ENCODE data around the gene STRN4. TPM values are rescaled to one million over a fixed set of nuclear protein-coding genes. Genes with fewer than 3 reads are reported as not detected.

Gene STRN4
- total RNA-seq, 1 donor from 2014 or later = 69.8 TPM

DNA sequence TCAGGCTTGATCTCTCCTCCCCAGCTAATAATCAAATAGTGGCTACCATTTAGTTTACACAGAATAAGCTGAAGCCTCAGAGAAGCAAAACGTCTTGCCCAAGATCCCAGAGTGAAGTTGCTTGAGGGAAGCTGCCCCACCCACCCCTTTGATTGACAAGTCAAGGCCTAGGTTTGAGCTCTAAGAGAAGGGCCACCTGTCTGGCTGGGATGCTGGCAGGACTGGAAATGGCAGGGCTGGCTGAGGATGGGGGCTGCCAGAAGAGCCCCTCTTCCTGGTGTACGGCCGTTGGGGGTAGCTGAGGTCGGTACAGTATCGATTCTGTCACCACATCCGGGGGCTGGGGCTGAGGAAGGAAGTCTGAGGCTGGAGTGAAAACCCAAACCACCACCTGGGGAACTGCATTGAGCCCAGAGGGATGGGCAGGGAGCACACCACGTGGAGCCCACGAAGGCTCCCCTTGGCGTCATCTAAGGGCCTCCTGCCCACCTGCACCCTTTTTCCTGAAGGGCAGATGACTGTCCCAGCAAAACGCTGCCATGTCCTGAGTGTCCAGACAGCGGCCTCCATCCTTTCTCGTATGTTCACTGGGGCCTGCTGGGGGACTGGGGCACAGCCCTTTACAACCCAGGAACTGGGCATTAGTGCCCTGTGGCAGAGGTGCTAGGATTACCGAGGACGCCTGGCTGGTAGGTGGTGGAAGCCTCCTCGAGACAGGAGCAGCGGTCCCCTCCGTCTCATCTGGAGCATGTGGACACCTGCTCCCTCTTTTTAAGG is 27.9 kb downstream of the STRN4 start:
- Mint-ChIP-seq H3K27me3 (ENCODE audit: low read depth) (no peaks in the 10 kb centered on the region), H3K27ac (ENCODE audit: unreplicated experiment) (peak overlapping the region; percentile 29), H3K4me1 (ENCODE audit: low read depth) (peaks cover 32% of the 10 kb centered on the region), H3K4me3 (ENCODE audit: unreplicated experiment) (no peak overlapping the region), H3K9me3 (ENCODE audit: low read depth) (no peaks in the 10 kb centered on the region), H3K36me3 (ENCODE audit: low read depth) (peaks cover 10% of the 10 kb centered on the region)
- TF ChIP-seq, protein P1, sequence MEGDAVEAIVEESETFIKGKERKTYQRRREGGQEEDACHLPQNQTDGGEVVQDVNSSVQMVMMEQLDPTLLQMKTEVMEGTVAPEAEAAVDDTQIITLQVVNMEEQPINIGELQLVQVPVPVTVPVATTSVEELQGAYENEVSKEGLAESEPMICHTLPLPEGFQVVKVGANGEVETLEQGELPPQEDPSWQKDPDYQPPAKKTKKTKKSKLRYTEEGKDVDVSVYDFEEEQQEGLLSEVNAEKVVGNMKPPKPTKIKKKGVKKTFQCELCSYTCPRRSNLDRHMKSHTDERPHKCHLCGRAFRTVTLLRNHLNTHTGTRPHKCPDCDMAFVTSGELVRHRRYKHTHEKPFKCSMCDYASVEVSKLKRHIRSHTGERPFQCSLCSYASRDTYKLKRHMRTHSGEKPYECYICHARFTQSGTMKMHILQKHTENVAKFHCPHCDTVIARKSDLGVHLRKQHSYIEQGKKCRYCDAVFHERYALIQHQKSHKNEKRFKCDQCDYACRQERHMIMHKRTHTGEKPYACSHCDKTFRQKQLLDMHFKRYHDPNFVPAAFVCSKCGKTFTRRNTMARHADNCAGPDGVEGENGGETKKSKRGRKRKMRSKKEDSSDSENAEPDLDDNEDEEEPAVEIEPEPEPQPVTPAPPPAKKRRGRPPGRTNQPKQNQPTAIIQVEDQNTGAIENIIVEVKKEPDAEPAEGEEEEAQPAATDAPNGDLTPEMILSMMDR (IDR thresholded peaks at IDR 0.05) = no peak
- no peak for DNase-seq (ENCODE audit: low spot score)

DNA sequence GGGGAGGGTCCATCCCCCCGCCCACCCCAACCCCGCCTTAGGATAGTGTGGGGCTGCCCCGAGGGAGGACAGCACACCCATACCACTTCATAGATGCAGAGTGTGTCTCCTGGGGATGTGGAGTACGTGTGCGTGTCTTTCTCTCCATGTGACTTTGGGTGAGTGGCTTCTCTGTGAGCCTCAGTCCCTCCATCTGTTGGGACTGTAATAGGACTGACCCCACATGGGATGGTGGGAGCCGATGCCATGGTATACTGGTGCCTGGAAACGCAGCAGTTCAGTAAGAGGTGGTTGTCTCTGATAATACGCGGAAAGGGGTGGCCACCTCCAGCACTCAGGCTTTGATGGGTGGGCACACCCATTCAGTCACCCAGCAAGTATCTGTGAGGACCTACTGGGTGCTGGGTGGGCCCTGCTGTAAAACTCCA is 28.5 kb downstream of the STRN4 start:
- TF ChIP-seq, protein P1 (IDR thresholded peaks at IDR 0.05) = no peak
- peaks cover 33% of the 10 kb centered on the region for H3K4me1 Mint-ChIP-seq (ENCODE audit: low read depth)
- peaks cover 10% of the 10 kb centered on the region for H3K36me3 Mint-ChIP-seq (ENCODE audit: low read depth)
- no peak for DNase-seq (ENCODE audit: low spot score)
- H3K27me3 Mint-ChIP-seq (ENCODE audit: low read depth) = no peaks in the 10 kb centered on the region
- peak overlapping the region; percentile 94 for H3K4me3 Mint-ChIP-seq (ENCODE audit: unreplicated experiment)
- no peaks in the 10 kb centered on the region for H3K9me3 Mint-ChIP-seq (ENCODE audit: low read depth)
- H3K27ac Mint-ChIP-seq (ENCODE audit: unreplicated experiment) = peak overlapping the region; percentile 87

DNA sequence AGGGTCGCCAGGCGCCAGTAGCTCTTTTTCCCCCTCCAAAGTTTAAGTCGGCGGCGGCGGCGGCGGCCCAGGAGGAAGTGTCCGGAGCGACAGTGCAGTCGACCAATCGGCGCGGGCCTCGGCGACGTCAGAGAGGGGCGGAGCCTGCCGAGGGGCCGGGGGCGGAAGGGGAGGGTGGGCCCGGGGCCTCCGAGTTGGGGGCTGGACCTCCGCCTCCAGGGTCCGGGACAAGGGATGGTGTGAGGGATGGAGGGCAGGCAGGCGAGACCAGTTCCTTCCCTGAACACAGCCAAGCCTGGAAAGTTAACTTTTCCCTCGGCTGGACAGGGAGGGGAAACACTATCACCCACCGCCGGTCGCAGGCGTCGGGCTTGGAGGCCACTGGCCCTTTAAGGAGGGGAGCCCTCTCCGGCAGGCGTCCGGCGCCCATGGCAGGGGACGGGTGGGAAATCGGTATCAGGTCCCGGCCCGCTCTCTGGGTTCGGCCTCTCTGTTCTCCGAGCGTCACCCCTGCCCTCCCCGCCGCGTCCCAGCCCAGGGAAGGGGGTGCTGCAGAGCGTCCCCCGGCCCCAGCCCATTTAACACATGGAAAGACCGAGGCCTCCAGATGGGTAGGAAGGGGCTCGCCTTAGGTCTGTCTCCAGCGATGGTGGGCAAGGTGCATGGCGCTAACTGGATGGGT is 29.1 kb downstream of the STRN4 start, which contains the start of gene PRKD2:
PRKD2 (minus strand) TSS at position 81 of the 682 bp plus-strand sequence. CDS start 744 bp downstream, outside the sequence.
- Mint-ChIP-seq H3K36me3 (ENCODE audit: low read depth) (peaks cover 7% of the 10 kb centered on the region), H3K27ac (ENCODE audit: unreplicated experiment) (peak within 1 kb of the TSS; percentile 87), H3K9me3 (ENCODE audit: low read depth) (no peaks in the 10 kb centered on the region), H3K27me3 (ENCODE audit: low read depth) (no peaks in the 10 kb centered on the region), H3K4me1 (ENCODE audit: low read depth) (peaks cover 33% of the 10 kb centered on the region), H3K4me3 (ENCODE audit: unreplicated experiment) (peak within 1 kb of the TSS; percentile 94)
- no peak for DNase-seq (ENCODE audit: low spot score)
- TF ChIP-seq, protein P1 (IDR thresholded peaks at IDR 0.05) = no peak

DNA sequence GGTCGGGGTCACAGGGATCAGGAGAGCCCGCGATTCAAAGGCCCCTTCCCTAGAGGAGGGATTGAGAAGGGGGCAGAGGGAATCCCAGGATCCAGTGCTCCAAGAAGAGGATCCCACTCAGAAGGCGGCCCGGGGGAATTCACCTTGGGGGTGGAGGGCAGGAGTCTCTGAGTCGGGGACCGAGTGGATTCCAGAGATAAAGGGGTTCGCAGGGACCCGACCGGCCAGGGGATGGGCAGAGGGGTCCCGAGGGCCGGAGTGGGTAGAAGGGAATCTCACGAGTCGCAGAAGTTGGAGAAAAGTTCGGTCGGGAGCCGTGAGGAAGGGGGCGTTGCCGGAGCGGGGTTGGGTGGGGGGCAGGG is 29.6 kb downstream of the STRN4 start:
- TF ChIP-seq, protein P1 (IDR thresholded peaks at IDR 0.05) = no peak
- no peaks in the 10 kb centered on the region for H3K27me3 Mint-ChIP-seq (ENCODE audit: low read depth)
- peak overlapping the region; percentile 94 for H3K4me3 Mint-ChIP-seq (ENCODE audit: unreplicated experiment)
- H3K4me1 Mint-ChIP-seq (ENCODE audit: low read depth) = peaks cover 33% of the 10 kb centered on the region
- peaks cover 3% of the 10 kb centered on the region for H3K36me3 Mint-ChIP-seq (ENCODE audit: low read depth)
- no peak for DNase-seq (ENCODE audit: low spot score)
- H3K9me3 Mint-ChIP-seq (ENCODE audit: low read depth) = no peaks in the 10 kb centered on the region
- H3K27ac Mint-ChIP-seq (ENCODE audit: unreplicated experiment) = peak overlapping the region; percentile 87

DNA sequence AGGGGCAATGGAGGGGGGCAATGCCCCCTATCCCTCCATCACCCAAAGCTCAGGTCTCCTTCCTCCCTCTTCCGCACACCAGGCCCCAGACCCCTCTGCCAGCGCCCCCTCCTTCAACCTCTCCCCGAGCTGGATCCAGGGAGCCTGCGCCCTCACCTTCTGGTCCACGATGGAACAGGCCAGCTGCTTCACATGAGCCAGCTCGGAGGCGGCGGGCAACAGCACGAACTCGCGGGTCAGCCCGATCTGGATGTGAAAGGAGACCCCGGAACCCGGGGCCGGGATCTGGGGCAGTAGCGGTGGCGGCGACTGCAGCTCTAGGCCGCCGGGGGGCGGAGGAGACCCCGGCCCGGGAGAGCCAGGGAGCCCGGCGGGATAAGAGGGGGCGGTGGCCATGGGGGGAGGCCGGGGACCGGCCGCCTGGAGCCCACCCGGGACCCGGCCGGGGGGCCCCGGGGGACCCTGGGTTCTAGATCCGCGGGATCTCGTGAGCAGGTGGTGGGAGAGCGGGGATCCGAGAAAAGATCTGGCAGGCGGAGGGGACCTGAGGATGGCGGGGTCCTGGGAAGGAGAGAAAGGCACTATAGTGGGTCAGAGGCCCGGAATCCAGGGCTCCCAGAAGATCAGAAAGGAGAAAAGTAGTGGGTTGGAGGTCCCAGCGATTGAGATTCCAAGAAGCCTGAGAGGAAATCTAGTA is 30.1 kb downstream of the STRN4 start:
- Mint-ChIP-seq H3K4me3 (ENCODE audit: unreplicated experiment) (peak overlapping the region; percentile 94), H3K27ac (ENCODE audit: unreplicated experiment) (peak overlapping the region; percentile 87), H3K9me3 (ENCODE audit: low read depth) (no peaks in the 10 kb centered on the region), H3K36me3 (ENCODE audit: low read depth) (no peaks in the 10 kb centered on the region), H3K27me3 (ENCODE audit: low read depth) (no peaks in the 10 kb centered on the region), H3K4me1 (ENCODE audit: low read depth) (peaks cover 33% of the 10 kb centered on the region)
- no peak for DNase-seq (ENCODE audit: low spot score)
- TF ChIP-seq, protein P1 (IDR thresholded peaks at IDR 0.05) = peak; percentile 43
